SK-N-SH treated with all-trans-retinoic acid at 6 μM for 48 hours (cell line): ENCODE data around the gene FAM180A.

ENCODE experiments used
- ARNTL ChIP-seq: fragments of 450-650 bp; formaldehyde crosslinking; IDR thresholded peaks from 2 replicates; pipeline ENCODE4 v1.5.0; 2020; ENCODE audit warnings: low read depth, mild to moderate bottlenecking, moderate library complexity, borderline replicate concordance
- CREB5 ChIP-seq: fragments of 250-450 bp; sonication (Bioruptor Pico); IDR thresholded peaks from 2 replicates; pipeline ENCODE4 v1.5.1; 2020; ENCODE audit warnings: low read depth, mild to moderate bottlenecking, moderate library complexity
- CSDC2 ChIP-seq: fragments of 250-450 bp; sonication (Bioruptor Pico); IDR thresholded peaks from 2 replicates; pipeline ENCODE4 v1.5.0; 2020; ENCODE audit warnings: mild to moderate bottlenecking, moderate library complexity
- ESRRG ChIP-seq: fragments of 250-450 bp; sonication (Bioruptor Pico); IDR thresholded peaks from 2 replicates; pipeline ENCODE4 v1.6.1; 2021; ENCODE audit warnings: mild to moderate bottlenecking
- GLIS3 ChIP-seq: fragments of 250-450 bp; sonication (Bioruptor Pico); IDR thresholded peaks from 2 replicates; pipeline ENCODE4 v1.5.0; 2020; ENCODE audit warnings: mild to moderate bottlenecking, moderate library complexity
- OSR1 ChIP-seq: fragments of 250-450 bp; sonication (Bioruptor Pico); IDR thresholded peaks from 2 replicates; pipeline ENCODE4 v1.8.0; 2022; ENCODE audit warnings: moderate library complexity, mild to moderate bottlenecking, inconsistent platforms
- POU6F1 ChIP-seq: fragments of 250-450 bp; sonication (Bioruptor Pico); IDR thresholded peaks from 2 replicates; pipeline ENCODE4 v1.8.0; 2021; ENCODE audit warnings: low read depth, mild to moderate bottlenecking, moderate library complexity, borderline replicate concordance
- RARB ChIP-seq: fragments of 250-450 bp; sonication (Bioruptor Pico); IDR thresholded peaks from 2 replicates; pipeline ENCODE4 v1.8.0; 2021; ENCODE audit warnings: mild to moderate bottlenecking, moderate library complexity
- TOX ChIP-seq: fragments of 250-450 bp; sonication (Bioruptor Pico); IDR thresholded peaks from 2 replicates; pipeline ENCODE4 v1.8.0; 2021; ENCODE audit warnings: mild to moderate bottlenecking, moderate library complexity, borderline replicate concordance
- ZFP3 ChIP-seq: fragments of 250-450 bp; sonication (Bioruptor Pico); IDR thresholded peaks from 2 replicates; pipeline ENCODE4 v1.5.0; 2020; ENCODE audit warnings: mild to moderate bottlenecking, moderate library complexity
- ZFP30 ChIP-seq: fragments of 450-650 bp; formaldehyde crosslinking; IDR thresholded peaks from 2 replicates; pipeline ENCODE4 v1.5.0; 2022; ENCODE audit warnings: mild to moderate bottlenecking, moderate library complexity
- ZNF565 ChIP-seq: fragments of 450-650 bp; formaldehyde crosslinking; conservative IDR thresholded peaks from 2 replicates; pipeline ENCODE4 v1.5.0; 2020; ENCODE audit warnings: low read depth, mild to moderate bottlenecking, moderate library complexity
- ZNF8 ChIP-seq: fragments of 450-650 bp; formaldehyde crosslinking; IDR thresholded peaks from 2 replicates; pipeline ENCODE4 v1.5.0; 2020; ENCODE audit warnings: mild to moderate bottlenecking, moderate library complexity

GRCh38 chr7:135792363-135792668 is 43.7 kb upstream of the FAM180A start:
- TF ChIP-seq ZFP3 (CRISPR knock-in tag) (no peak), ZNF8 (CRISPR knock-in tag) (no peak), CREB5 (CRISPR knock-in tag) (no peak), GLIS3 (no peak), TOX (CRISPR knock-in tag) (no peak), RARB (no peak), ZFP30 (no peak), POU6F1 (no peak), ESRRG (CRISPR knock-in tag) (no peak), ZNF565 (CRISPR knock-in tag) (no peak), ARNTL (no peak), OSR1 (CRISPR knock-in tag) (no peak), CSDC2 (CRISPR knock-in tag) (no peak)
